ENCODE measurements around the gene TSPAN9.

- no peak for TF ChIP-seq CTCF (IDR thresholded peaks at IDR 0.05)
- no peak for TF ChIP-seq POLR2AphosphoS5 (IDR thresholded peaks at IDR 0.05)
Observed at GRCh38 chr12:3222979-3223378, 145.8 kb downstream of the TSPAN9 start.
